ENCODE data around the gene GNAT1. TPM values are rescaled to one million over a fixed set of nuclear protein-coding genes. Genes with fewer than 3 reads are reported as not detected.
A peak's percentile ranks its signal among the peaks of the same experiment; 100 is the strongest.

Gene GNAT1
- total and polyA plus RNA-seq, 3 experiments from 2014 or later: not detected

GRCh38 chr3:50238549-50239026 is 47.2 kb downstream of the GNAT1 start:
- Mint-ChIP-seq H3K9me3 (no peaks in the 10 kb centered on the region), H3K4me3 (peak overlapping the region; percentile 87 to 99 (median 98)), H3K27me3 (no peaks in the 10 kb centered on the region), H3K27ac (peak overlapping the region; percentile 93 to 99 (median 96)), H3K4me1 (peaks cover 53 to 60% (median 53%) of the 10 kb centered on the region in 3 donors), H3K36me3 (peaks cover 0 to 47% (median 0%) of the 10 kb centered on the region in 3 donors)
- Histone ChIP-seq H3K27me3 (ENCODE audit: insufficient read depth, low read length, poor library complexity, severe bottlenecking) (no peaks in the 10 kb centered on the region), H3K36me3 (ENCODE audit: insufficient read depth, low read length) (peaks cover 13% of the 10 kb centered on the region), H3K9me3 (ENCODE audit: low read length) (no peaks in the 10 kb centered on the region), H3K27ac (ENCODE audit: low read depth, low read length) (peak overlapping the region; percentile 71), H3K4me1 (ENCODE audit: insufficient read depth, low read length) (peaks cover 64% of the 10 kb centered on the region), H3K4me3 (ENCODE audit: low read length) (peak overlapping the region; percentile 99)
- POLR2A ChIA-PET: interaction anchor here (0.7 to 1.8 kb wide), 2 partner anchors 8 to 12 kb away, joined by 3 to 6 read pairs; no protein-coding TSS in a partner anchor
- CTCF ChIA-PET: interaction anchor here (1.8 to 15.9 kb wide), 3 partner anchors 10 to 44 kb away, joined by 6 to 241 read pairs (median 11); no protein-coding TSS in a partner anchor
- no peak for DNase-seq

GRCh38 chr3:50239649-50240048 is 48.2 kb downstream of the GNAT1 start:
- Mint-ChIP-seq H3K36me3 (peaks cover 0 to 55% (median 0%) of the 10 kb centered on the region in 3 donors), H3K27ac (peak overlapping the region; percentile 83 to 99 (median 96)), H3K4me1 (peaks cover 59 to 68% (median 62%) of the 10 kb centered on the region in 3 donors), H3K4me3 (peak overlapping the region; percentile 87 to 99 (median 98)), H3K27me3 (no peaks in the 10 kb centered on the region), H3K9me3 (no peaks in the 10 kb centered on the region)
- no peak for DNase-seq
- Histone ChIP-seq H3K9me3 (ENCODE audit: low read length) (no peaks in the 10 kb centered on the region), H3K36me3 (ENCODE audit: insufficient read depth, low read length) (peaks cover 13% of the 10 kb centered on the region), H3K27ac (ENCODE audit: low read depth, low read length) (no peak overlapping the region), H3K4me1 (ENCODE audit: insufficient read depth, low read length) (peaks cover 71% of the 10 kb centered on the region), H3K27me3 (ENCODE audit: insufficient read depth, low read length, poor library complexity, severe bottlenecking) (no peaks in the 10 kb centered on the region), H3K4me3 (ENCODE audit: low read length) (no peak overlapping the region)
- ChIA-PET CTCF (interaction anchor here (0.8 to 15.9 kb wide), 4 partner anchors 10 to 46 kb away, joined by 3 to 241 read pairs (median 60); partner anchors contain the start of gene GNAT1), POLR2A (interaction anchor here (1.1 kb wide), 1 partner anchor 13 kb away, joined by 3 read pairs; no protein-coding TSS in a partner anchor)

DNA sequence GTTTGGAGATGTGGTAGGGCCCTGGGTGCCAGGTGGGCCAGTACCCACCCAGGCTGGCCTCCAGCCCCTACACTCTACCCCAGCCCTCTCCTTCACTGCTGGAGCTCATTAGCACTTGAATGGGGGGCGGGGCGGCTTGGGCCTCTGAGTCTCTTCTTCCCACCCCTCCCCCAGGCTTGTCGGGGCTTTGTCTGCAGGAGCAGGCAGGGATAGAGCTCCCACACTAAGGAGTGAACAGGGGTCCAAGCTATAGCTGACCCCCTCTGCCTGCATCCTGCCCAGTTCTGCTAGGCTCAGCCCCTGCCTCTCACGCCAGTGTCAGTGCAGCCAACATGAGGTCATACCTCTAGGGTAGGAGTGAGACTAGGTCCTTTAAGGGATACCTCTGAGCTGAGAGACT is 49.8 kb downstream of the GNAT1 start:
- H3K4me3 Mint-ChIP-seq: peak overlapping the region in 6 of 7 donors; percentile 40 to 78 (median 71)
- Histone ChIP-seq H3K27me3 (ENCODE audit: insufficient read depth, low read length, poor library complexity, severe bottlenecking) (no peaks in the 10 kb centered on the region), H3K36me3 (ENCODE audit: insufficient read depth, low read length) (peaks cover 13% of the 10 kb centered on the region), H3K27ac (ENCODE audit: low read depth, low read length) (peak overlapping the region; percentile 46), H3K4me3 (ENCODE audit: low read length) (no peak overlapping the region), H3K4me1 (ENCODE audit: insufficient read depth, low read length) (peaks cover 77% of the 10 kb centered on the region), H3K9me3 (ENCODE audit: low read length) (no peaks in the 10 kb centered on the region)
- H3K36me3 Mint-ChIP-seq: peaks cover 0 to 57% (median 0%) of the 10 kb centered on the region in 3 donors
- no peak for DNase-seq
- H3K9me3 Mint-ChIP-seq: no peaks in the 10 kb centered on the region
- peak overlapping the region; percentile 74 to 98 (median 90) for H3K27ac Mint-ChIP-seq
- POLR2A ChIA-PET: interaction anchor here (1.7 kb wide), 1 partner anchor 17 kb away, joined by 4 read pairs; no protein-coding TSS in a partner anchor
- CTCF ChIA-PET: interaction anchor here (1.5 to 9.2 kb wide), 6 partner anchors 10 to 47 kb away, joined by 4 to 116 read pairs (median 8); partner anchors contain the start of gene GNAT1
- H3K4me1 Mint-ChIP-seq: peaks cover 67 to 78% (median 69%) of the 10 kb centered on the region in 3 donors
- H3K27me3 Mint-ChIP-seq: no peaks in the 10 kb centered on the region

DNA sequence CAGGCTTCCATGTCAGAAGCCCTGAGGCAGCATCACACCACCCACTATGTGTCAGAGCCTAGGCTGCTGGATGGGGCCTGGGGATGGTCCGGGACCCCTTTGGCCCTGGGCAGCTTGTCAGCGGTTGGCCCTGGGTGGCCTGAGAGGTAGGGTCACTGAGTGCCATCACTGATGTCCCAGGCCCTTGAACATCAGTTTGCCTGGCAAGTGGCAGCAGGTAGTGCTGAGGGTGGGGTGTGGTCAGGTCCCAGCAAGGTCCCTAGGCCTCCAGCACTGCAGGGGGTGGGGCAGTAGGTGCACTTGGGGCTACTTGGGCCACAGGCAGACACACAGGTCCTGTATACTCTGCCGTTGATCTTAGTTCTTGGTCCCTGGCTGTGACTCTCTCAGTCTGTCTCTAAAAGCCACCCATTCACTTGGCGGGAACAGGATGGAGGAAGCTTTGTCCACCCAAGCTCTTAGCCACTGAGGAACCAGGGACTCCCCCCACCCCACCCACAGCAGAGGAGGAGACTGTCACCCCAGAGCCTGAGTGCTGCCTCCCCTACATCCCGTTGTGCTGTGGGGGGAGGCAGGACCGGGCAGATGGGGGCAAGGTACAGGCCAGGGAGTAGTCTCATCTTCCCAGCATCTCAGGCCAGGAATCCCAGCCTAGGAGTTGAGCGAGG is 50.4 kb downstream of the GNAT1 start:
- Mint-ChIP-seq H3K27me3 (no peaks in the 10 kb centered on the region), H3K4me1 (peaks cover 72 to 85% (median 76%) of the 10 kb centered on the region in 3 donors), H3K27ac (peak overlapping the region; percentile 84 to 98 (median 95)), H3K4me3 (peak overlapping the region; percentile 36 to 88 (median 72)), H3K9me3 (no peaks in the 10 kb centered on the region), H3K36me3 (peaks cover 0 to 56% (median 0%) of the 10 kb centered on the region in 3 donors)
- CTCF ChIA-PET: interaction anchor here (1.7 to 9.2 kb wide), 5 partner anchors 11 to 48 kb away, joined by 4 to 116 read pairs (median 9); partner anchors contain the start of gene GNAT1
- POLR2A ChIA-PET: interaction anchor here (1.7 kb wide), 1 partner anchor 17 kb away, joined by 4 read pairs; no protein-coding TSS in a partner anchor
- Histone ChIP-seq H3K4me1 (ENCODE audit: insufficient read depth, low read length) (peaks cover 84% of the 10 kb centered on the region), H3K4me3 (ENCODE audit: low read length) (no peak overlapping the region), H3K36me3 (ENCODE audit: insufficient read depth, low read length) (peaks cover 13% of the 10 kb centered on the region), H3K9me3 (ENCODE audit: low read length) (no peaks in the 10 kb centered on the region), H3K27me3 (ENCODE audit: insufficient read depth, low read length, poor library complexity, severe bottlenecking) (no peaks in the 10 kb centered on the region), H3K27ac (ENCODE audit: low read depth, low read length) (peak overlapping the region; percentile 46)
- no peak for DNase-seq

- ChIA-PET POLR2A (no interaction called here), CTCF (interaction anchor here (1.4 to 9.2 kb wide), 5 partner anchors 14 to 48 kb away, joined by 4 to 116 read pairs (median 9); partner anchors contain the start of gene GNAT1)
- H3K4me3 Mint-ChIP-seq: peak overlapping the region; percentile 47 to 89 (median 72)
- no peaks in the 10 kb centered on the region for H3K27me3 Mint-ChIP-seq
- peaks cover 77 to 91% (median 81%) of the 10 kb centered on the region in 3 donors for H3K4me1 Mint-ChIP-seq
- no peak for DNase-seq
- Histone ChIP-seq H3K27me3 (ENCODE audit: insufficient read depth, low read length, poor library complexity, severe bottlenecking) (no peaks in the 10 kb centered on the region), H3K4me1 (ENCODE audit: insufficient read depth, low read length) (peaks cover 89% of the 10 kb centered on the region), H3K36me3 (ENCODE audit: insufficient read depth, low read length) (peaks cover 14% of the 10 kb centered on the region), H3K4me3 (ENCODE audit: low read length) (peak overlapping the region; percentile 27), H3K9me3 (ENCODE audit: low read length) (no peaks in the 10 kb centered on the region), H3K27ac (ENCODE audit: low read depth, low read length) (peak overlapping the region; percentile 46)
- no peaks in the 10 kb centered on the region for H3K9me3 Mint-ChIP-seq
- peak overlapping the region; percentile 85 to 99 (median 94) for H3K27ac Mint-ChIP-seq
- peaks cover 0 to 54% (median 0%) of the 10 kb centered on the region in 3 donors for H3K36me3 Mint-ChIP-seq
Measured at GRCh38 chr3:50242381-50242770, 51.0 kb downstream of the GNAT1 start.

GRCh38 chr3:50242851-50243542 is 51.6 kb downstream of the GNAT1 start:
- peaks cover 95% of the 10 kb centered on the region for H3K4me1 ChIP-seq (ENCODE audit: insufficient read depth, low read length)
- POLR2A ChIA-PET: interaction anchor here (0.7 to 1.7 kb wide), 2 partner anchors 16 to 20 kb away, joined by 5 to 8 read pairs; no protein-coding TSS in a partner anchor
- CTCF ChIA-PET: interaction anchor here (1.0 to 9.2 kb wide), 10 partner anchors 8 to 104 kb away, joined by 4 to 116 read pairs (median 8); partner anchors contain the start of genes GNAI2 and GNAT1
- H3K27me3 Mint-ChIP-seq: no peaks in the 10 kb centered on the region
- peak overlapping the region; percentile 47 for H3K27ac ChIP-seq (ENCODE audit: low read depth, low read length)
- DNase-seq: peak in 2 of 5 donors; percentile 31 to 46
- H3K36me3 ChIP-seq (ENCODE audit: insufficient read depth, low read length): peaks cover 16% of the 10 kb centered on the region
- no peaks in the 10 kb centered on the region for H3K27me3 ChIP-seq (ENCODE audit: insufficient read depth, low read length, poor library complexity, severe bottlenecking)
- H3K4me3 ChIP-seq (ENCODE audit: low read length): peak overlapping the region; percentile 27
- H3K36me3 Mint-ChIP-seq: peaks cover 0 to 47% (median 0%) of the 10 kb centered on the region in 3 donors
- H3K27ac Mint-ChIP-seq: peak overlapping the region; percentile 85 to 99 (median 94)
- no peaks in the 10 kb centered on the region for H3K9me3 Mint-ChIP-seq
- H3K4me1 Mint-ChIP-seq: peaks cover 77 to 91% (median 84%) of the 10 kb centered on the region in 3 donors
- no peaks in the 10 kb centered on the region for H3K9me3 ChIP-seq (ENCODE audit: low read length)
- H3K4me3 Mint-ChIP-seq: peak overlapping the region; percentile 47 to 89 (median 72)

- Histone ChIP-seq H3K4me3 (ENCODE audit: low read length) (no peak overlapping the region), H3K9me3 (ENCODE audit: low read length) (no peaks in the 10 kb centered on the region), H3K27me3 (ENCODE audit: insufficient read depth, low read length, poor library complexity, severe bottlenecking) (no peaks in the 10 kb centered on the region), H3K4me1 (ENCODE audit: insufficient read depth, low read length) (peaks cover 96% of the 10 kb centered on the region), H3K36me3 (ENCODE audit: insufficient read depth, low read length) (peaks cover 21% of the 10 kb centered on the region), H3K27ac (ENCODE audit: low read depth, low read length) (peak overlapping the region; percentile 47)
- Mint-ChIP-seq H3K9me3 (no peaks in the 10 kb centered on the region), H3K27ac (peak overlapping the region; percentile 70 to 99 (median 92)), H3K36me3 (peaks cover 0 to 48% (median 0%) of the 10 kb centered on the region in 3 donors), H3K27me3 (no peaks in the 10 kb centered on the region), H3K4me1 (peaks cover 74 to 91% (median 87%) of the 10 kb centered on the region in 3 donors), H3K4me3 (peak overlapping the region in 5 of 7 donors; percentile 32 to 56 (median 46))
- CTCF ChIA-PET: interaction anchor here (1.0 to 9.2 kb wide), 9 partner anchors 8 to 104 kb away, joined by 4 to 116 read pairs (median 8); partner anchors contain the start of genes GNAI2 and GNAT1
- DNase-seq: no peak
- POLR2A ChIA-PET: interaction anchor here (0.7 to 1.7 kb wide), 3 partner anchors 8 to 20 kb away, joined by 3 to 8 read pairs (median 5); no protein-coding TSS in a partner anchor
Measured at GRCh38 chr3:50243543-50243895, 52.1 kb downstream of the GNAT1 start.
